NCI-H2171 (cell line): ENCODE data around the gene KCNH2.
"Not testable (repeated sequence)": the region's sequence is repeated elsewhere in the genome, so short reads cannot be mapped to it uniquely, and the experiment has no call there.

ENCODE experiments used
- DNase-seq: peaks from one replicate; lab custom pipeline; 2025; lab: John Stamatoyannopoulos, UW

KCNH2 gene, protein sequence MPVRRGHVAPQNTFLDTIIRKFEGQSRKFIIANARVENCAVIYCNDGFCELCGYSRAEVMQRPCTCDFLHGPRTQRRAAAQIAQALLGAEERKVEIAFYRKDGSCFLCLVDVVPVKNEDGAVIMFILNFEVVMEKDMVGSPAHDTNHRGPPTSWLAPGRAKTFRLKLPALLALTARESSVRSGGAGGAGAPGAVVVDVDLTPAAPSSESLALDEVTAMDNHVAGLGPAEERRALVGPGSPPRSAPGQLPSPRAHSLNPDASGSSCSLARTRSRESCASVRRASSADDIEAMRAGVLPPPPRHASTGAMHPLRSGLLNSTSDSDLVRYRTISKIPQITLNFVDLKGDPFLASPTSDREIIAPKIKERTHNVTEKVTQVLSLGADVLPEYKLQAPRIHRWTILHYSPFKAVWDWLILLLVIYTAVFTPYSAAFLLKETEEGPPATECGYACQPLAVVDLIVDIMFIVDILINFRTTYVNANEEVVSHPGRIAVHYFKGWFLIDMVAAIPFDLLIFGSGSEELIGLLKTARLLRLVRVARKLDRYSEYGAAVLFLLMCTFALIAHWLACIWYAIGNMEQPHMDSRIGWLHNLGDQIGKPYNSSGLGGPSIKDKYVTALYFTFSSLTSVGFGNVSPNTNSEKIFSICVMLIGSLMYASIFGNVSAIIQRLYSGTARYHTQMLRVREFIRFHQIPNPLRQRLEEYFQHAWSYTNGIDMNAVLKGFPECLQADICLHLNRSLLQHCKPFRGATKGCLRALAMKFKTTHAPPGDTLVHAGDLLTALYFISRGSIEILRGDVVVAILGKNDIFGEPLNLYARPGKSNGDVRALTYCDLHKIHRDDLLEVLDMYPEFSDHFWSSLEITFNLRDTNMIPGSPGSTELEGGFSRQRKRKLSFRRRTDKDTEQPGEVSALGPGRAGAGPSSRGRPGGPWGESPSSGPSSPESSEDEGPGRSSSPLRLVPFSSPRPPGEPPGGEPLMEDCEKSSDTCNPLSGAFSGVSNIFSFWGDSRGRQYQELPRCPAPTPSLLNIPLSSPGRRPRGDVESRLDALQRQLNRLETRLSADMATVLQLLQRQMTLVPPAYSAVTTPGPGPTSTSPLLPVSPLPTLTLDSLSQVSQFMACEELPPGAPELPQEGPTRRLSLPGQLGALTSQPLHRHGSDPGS

GRCh38 chr7:150978126-150978789 lies at the start of gene KCNH2:
KCNH2 (minus strand) TSS chr7:150978321; CDS start chr7:150977913, 408 bp downstream.
- DNase-seq: peak; percentile 90

DNA sequence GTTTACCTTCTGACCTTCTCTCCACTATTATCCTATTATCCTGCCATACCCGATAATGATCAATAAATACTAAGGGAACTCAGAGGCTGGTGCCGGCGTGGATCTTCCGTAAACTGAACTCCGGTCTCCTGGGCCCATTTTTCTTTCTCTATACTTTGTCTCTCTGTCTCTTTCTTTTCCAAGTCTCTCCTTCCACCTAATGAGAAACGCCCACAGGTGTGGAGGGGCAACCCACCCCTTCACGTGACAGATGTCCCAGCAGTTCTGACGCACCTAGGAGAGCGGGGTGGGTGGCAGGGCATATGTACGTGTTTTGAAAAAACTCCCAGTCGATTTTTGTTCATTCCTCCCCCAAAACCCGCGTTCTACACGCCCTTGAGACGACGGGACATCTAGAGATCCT lies 49.6 kb upstream of the KCNH2 start:
- not testable (repeated sequence) for DNase-seq

GRCh38 chr7:151026771-151027727 lies 48.9 kb upstream of the KCNH2 start:
- DNase-seq: not testable (repeated sequence)

- no peak for DNase-seq
Measured at GRCh38 chr7:151025924-151026671, 48.0 kb upstream of the KCNH2 start.

- DNase-seq: no peak
Measured at GRCh38 chr7:151024435-151025056, 46.4 kb upstream of the KCNH2 start, which contains the start of gene ATG9B. ATG9B (minus strand) TSS chr7:151024494; CDS start chr7:151024423, 71 bp downstream.

GRCh38 chr7:151023232-151023631 lies 45.1 kb upstream of the KCNH2 start:
- peak; percentile 43 for DNase-seq

DNA sequence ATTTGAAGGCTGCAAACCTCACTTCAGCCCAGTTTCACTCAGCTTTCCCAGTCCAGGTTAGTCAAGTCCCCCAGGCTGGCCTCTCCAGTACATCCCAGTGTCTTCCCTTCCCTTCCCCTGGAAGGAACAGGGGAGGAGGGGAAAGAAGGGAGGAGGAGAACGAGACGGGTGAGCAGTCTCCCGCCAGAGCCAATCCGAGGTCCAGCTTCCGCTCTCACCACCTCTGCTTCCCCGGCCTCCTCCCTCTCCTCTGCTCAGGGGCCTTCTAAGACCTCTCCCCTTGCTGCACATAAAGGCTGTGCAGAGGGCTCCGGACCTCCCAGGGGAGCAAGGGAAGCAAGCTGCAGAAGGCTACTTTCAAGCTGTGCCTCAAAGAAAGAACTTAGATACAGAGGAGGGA lies 42.1 kb upstream of the KCNH2 start:
- DNase-seq: no peak

DNA sequence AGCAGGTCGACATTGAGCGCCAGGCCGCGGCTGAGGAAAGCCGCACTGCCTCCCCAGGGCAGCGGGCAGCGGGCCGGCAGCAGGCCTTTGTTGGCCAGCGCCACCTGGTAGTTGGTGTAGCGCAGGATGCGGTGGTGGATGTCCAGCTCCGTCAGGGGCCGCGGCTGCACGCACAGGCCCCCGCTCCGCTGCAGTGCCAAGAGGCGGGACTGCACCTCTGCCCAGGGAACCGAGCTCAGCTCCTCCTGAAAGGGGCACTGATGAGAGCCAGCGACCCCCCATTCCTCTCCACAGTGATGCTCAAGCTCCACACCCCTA lies 41.0 kb upstream of the KCNH2 start:
- DNase-seq: no peak

DNA sequence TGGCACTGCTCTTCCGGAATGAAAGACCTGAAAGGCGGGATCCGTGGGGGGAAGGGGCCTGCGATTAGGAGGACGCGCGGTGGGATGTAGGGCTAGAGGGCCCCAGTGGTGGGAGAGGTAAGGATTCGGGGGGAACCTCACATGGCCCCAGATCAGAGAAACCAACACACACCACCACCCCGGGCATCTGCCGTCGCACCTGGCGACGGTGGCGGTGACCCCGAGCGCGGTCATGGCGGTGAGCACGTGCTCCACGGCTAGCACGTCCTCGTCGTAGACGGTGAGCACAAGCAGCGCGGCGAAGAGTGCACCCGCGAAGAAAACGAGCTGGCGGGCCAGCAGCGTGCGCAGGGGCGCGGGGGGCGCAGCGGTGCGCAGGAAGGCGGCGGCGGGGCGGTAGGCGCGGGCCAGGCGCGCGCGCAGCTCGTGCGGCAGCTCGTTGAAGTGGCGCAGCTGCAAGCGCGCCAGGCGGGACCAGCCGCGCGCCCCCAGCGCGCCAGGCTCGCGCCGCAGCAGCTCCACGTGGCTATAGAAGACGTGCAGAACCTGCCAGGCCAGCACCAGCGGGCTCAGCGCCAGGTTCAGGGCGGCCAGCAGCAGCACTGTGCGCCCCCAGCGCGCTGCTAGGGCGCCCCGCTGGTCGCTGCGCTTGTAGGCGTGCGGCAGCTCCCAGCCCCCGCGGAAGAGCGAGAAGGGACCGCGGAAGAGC lies 40.5 kb upstream of the KCNH2 start:
- DNase-seq: no peak

- peak; percentile 38 for DNase-seq
Measured at GRCh38 chr7:151017953-151018420, 39.9 kb upstream of the KCNH2 start.

DNA sequence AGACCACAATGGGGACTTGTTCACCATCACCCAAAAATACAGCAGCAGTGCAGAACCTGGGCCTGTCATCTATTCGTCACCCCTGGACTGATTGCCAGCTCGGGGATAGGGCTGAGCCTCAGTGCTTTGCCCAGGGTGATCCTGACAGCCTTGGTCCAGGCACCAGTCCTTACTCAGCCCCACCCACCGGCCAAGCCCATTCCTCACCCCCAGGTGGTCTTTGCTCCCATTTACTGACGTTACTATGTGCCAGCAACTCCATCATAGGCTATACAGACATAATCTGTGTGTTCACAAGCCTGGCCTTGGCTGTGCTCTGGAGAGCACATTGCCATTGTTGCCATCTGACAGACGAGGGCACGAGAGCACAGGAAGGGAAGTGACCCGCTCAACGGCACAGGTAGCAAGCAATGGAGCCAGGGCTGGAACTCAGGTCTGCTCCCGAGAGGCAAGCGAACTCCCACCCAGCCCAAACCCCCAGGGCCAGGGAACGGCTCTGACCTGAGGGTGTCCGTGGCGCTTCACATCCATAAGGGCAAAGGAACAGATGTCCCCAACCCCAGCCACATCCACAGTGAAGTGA lies 39.3 kb upstream of the KCNH2 start:
- no peak for DNase-seq

DNA sequence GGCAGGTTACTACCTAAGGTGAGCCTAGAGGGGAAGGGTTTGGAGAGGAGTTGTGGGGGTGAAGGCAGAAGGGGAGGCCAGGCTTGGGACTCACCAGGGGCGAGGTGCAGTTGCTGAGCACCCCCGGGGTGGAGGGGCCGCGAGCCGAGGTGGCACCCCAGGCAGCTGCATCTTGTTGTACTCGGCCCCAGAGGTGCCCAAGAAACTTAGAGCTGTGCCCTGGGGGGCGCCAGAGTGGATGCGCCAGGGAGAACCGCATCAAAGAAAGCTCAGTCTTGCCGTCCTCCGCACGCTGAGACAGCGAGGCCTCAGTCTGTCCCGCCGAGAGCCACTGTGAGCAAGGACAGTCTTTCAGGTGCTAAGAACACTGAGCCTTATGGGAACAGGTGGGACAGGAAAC lies 38.8 kb upstream of the KCNH2 start:
- no peak for DNase-seq

DNA sequence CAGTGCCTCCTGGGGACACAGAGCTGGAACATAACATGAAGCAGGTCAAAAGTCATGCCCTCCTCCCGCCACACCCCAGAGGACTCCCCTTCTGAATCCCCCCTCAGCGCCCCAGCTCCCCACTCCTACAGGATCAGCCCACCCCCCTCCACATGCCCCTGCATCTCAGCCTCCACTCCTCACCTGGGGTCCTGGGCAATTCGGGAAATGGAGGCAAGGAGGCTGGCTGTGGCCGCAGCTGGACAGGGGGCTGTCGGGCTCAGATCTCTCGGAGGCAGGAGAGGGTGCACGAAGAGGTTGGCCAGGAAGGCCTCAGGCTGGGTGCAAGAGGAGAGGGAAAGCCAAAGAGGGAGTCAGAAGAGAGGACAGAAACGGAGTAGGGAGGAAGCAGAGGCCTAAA lies 38.4 kb upstream of the KCNH2 start:
- no peak for DNase-seq

DNA sequence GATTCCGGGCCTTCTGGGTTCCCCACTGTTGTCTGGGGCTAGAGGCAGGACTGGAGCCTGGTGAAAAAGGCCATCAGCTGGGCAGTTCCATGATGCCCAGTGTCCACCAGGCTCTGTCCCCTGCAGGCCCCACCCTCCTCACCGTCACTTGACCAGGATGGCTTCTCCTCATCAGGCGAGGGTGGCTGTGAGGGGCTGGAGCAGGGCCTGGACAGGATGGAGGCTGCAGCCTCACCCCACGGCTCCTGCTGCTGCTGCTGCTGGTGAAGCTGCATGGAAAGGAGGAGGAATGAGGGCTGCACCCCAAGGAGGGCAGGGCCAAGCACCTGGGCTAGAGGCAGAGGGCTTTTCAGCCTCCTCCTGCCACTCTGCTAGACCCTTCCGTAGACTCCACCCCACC lies 37.8 kb upstream of the KCNH2 start:
- no peak for DNase-seq

- DNase-seq: no peak
Measured at GRCh38 chr7:151014950-151015349, 36.8 kb upstream of the KCNH2 start.

DNA sequence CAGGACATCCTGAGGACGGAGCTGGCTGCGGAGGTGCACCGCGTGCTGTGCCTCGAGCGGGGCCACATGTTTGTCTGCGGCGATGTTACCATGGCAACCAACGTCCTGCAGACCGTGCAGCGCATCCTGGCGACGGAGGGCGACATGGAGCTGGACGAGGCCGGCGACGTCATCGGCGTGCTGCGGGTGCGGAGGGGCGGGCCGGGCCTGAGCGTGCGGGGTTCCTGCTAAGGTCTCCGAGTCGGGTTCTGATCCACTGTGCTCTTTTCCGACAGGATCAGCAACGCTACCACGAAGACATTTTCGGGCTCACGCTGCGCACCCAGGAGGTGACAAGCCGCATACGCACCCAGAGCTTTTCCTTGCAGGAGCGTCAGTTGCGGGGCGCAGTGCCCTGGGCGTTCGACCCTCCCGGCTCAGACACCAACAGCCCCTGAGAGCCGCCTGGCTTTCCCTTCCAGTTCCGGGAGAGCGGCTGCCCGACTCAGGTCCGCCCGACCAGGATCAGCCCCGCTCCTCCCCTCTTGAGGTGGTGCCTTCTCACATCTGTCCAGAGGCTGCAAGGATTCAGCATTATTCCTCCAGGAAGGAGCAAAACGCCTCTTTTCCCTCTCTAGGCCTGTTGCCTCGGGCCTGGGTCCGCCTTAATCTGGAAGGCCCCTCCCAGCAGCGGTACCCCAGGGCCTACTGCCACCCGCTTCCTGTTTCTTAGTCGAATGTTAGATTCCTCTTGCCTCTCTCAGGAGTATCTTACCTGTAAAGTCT lies 35.8 kb upstream of the KCNH2 start:
- DNase-seq: no peak

DNA sequence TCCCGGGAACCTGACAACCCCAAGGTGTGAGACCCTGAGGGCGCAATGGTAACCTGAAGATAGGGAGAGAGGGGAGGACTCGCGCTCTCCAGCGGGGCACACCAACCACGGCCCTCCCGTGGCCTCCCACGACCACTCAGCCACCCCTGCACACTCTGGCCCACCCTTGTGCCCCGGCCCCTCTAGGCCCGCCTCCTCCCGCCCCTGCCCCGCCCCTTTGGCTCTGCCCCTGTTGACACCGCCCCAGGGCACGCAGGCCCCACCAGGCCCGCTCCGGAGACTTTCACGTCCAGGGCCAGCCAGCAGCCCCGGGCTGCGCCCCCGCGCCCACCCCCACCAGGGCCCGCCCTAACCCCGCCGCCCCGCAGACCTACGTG lies 35.2 kb upstream of the KCNH2 start:
- DNase-seq: no peak

DNA sequence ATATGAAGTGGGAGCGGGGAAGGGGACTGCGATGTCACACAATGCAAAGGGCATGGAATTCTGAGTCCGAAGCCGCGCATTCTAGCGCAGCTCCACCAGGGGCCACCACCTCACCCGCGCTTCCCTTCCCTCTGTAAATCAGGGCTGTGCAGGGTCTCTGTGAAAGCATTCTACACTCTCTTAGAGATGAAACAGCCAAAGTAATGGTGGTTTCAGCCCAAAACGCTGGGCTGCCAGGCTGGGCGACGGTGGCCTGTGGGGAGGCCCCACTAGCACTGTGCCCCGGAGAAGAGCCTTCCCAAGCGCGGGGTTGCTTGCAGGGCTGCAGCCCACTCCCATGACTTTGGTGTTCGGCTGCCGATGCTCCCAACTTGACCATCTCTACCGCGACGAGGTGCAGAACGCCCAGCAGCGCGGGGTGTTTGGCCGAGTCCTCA lies 34.8 kb upstream of the KCNH2 start:
- peak; percentile 12 for DNase-seq
